ENCODE measurements around the gene TESMIN. TPM values are rescaled to one million over a fixed set of nuclear protein-coding genes. Genes with fewer than 3 reads are reported as not detected.

The TESMIN gene
- total RNA-seq, 1 experiment from 2014 or later, result 9.7 TPM

GRCh38 chr11:68659158-68659921 is 92.0 kb downstream of the TESMIN start:
- no peak overlapping the region for H3K27ac Mint-ChIP-seq (ENCODE audit: low read depth, unreplicated experiment)
- no peaks in the 10 kb centered on the region for H3K9me3 Mint-ChIP-seq (ENCODE audit: unreplicated experiment)
- BruUV-seq (replicated peaks), result no TSS peak
- intact Hi-C loops (cut with micrococcal nuclease), result no loop called here
- H3K27me3 Mint-ChIP-seq (ENCODE audit: insufficient read depth, unreplicated experiment), result peaks cover 60% of the 10 kb centered on the region
- no peak overlapping the region for H3K4me3 Mint-ChIP-seq (ENCODE audit: unreplicated experiment)
- peak; percentile 97 for DNase-seq (ENCODE audit: unreplicated experiment)
- H3K36me3 Mint-ChIP-seq (ENCODE audit: insufficient read depth, unreplicated experiment), result no peaks in the 10 kb centered on the region
- no peak for TF ChIP-seq CTCF (IDR thresholded peaks at IDR 0.05; ENCODE audit: unreplicated experiment)
- ChIA-PET POLR2A (interaction anchor here (0.7 to 1.5 kb wide), 3 partner anchors 14 to 597 kb away, joined by 3 to 4 read pairs (median 3); no protein-coding TSS in a partner anchor), CTCF (interaction anchor here (0.6 kb wide), 1 partner anchor 149 kb away, joined by 3 read pairs; no protein-coding TSS in a partner anchor)
- H3K4me1 Mint-ChIP-seq (ENCODE audit: insufficient read depth, unreplicated experiment), result peaks cover 13% of the 10 kb centered on the region

GRCh38 chr11:68658661-68659060 is 92.7 kb downstream of the TESMIN start:
- Mint-ChIP-seq H3K9me3 (ENCODE audit: unreplicated experiment) (no peaks in the 10 kb centered on the region), H3K27me3 (ENCODE audit: insufficient read depth, unreplicated experiment) (peaks cover 54% of the 10 kb centered on the region), H3K36me3 (ENCODE audit: insufficient read depth, unreplicated experiment) (no peaks in the 10 kb centered on the region), H3K27ac (ENCODE audit: low read depth, unreplicated experiment) (no peak overlapping the region), H3K4me3 (ENCODE audit: unreplicated experiment) (no peak overlapping the region), H3K4me1 (ENCODE audit: insufficient read depth, unreplicated experiment) (peaks cover 13% of the 10 kb centered on the region)
- DNase-seq (ENCODE audit: unreplicated experiment), result no peak
- TF ChIP-seq CTCF (IDR thresholded peaks at IDR 0.05; ENCODE audit: unreplicated experiment), result no peak
- CTCF ChIA-PET, result no interaction called here
- intact Hi-C loops (cut with micrococcal nuclease), result no loop called here
- no TSS peak for BruUV-seq (replicated peaks)
- POLR2A ChIA-PET, result interaction anchor here (0.7 to 1.5 kb wide), 3 partner anchors 15 to 597 kb away, joined by 3 to 4 read pairs (median 3); no protein-coding TSS in a partner anchor

GRCh38 chr11:68658097-68658496 is 93.2 kb downstream of the TESMIN start:
- BruUV-seq (replicated peaks), result no TSS peak
- Mint-ChIP-seq H3K36me3 (ENCODE audit: insufficient read depth, unreplicated experiment) (no peaks in the 10 kb centered on the region), H3K4me1 (ENCODE audit: insufficient read depth, unreplicated experiment) (peaks cover 13% of the 10 kb centered on the region), H3K4me3 (ENCODE audit: unreplicated experiment) (no peak overlapping the region), H3K9me3 (ENCODE audit: unreplicated experiment) (no peaks in the 10 kb centered on the region), H3K27me3 (ENCODE audit: insufficient read depth, unreplicated experiment) (peaks cover 49% of the 10 kb centered on the region), H3K27ac (ENCODE audit: low read depth, unreplicated experiment) (no peak overlapping the region)
- TF ChIP-seq CTCF (IDR thresholded peaks at IDR 0.05; ENCODE audit: unreplicated experiment), result no peak
- ChIA-PET CTCF (no interaction called here), POLR2A (interaction anchor here (1.5 kb wide), 1 partner anchor 15 kb away, joined by 4 read pairs; no protein-coding TSS in a partner anchor)
- no peak for DNase-seq (ENCODE audit: unreplicated experiment)
- intact Hi-C loops (cut with micrococcal nuclease), result no loop called here

Other genes starting within 250 kb of the TESMIN start
- gene GAL, start 67.0 kb downstream of the TESMIN start, total RNA-seq (2022), result not detected in 2 replicates
- 31.8 and 34.0 TPM in 2 replicates for gene CPT1A, start 90.4 kb upstream of the TESMIN start, total RNA-seq (2022)
- 80.2 and 96.5 TPM in 2 replicates for gene MRPL21, start 152.3 kb upstream of the TESMIN start, total RNA-seq (2022)
- gene IGHMBP2, start 152.4 kb upstream of the TESMIN start, total RNA-seq (2022), result 19.8 and 29.4 TPM in 2 replicates
- not detected in 2 replicates for gene MRGPRD, start 229.5 kb upstream of the TESMIN start, total RNA-seq (2022)